H9 (cell line): ENCODE data around the gene NFE2L2. TPM values are rescaled to one million over a fixed set of nuclear protein-coding genes. Genes with fewer than 3 reads are reported as not detected.

ENCODE experiments used
- DNase-seq: peaks from one replicate; pipeline ENCODE4 v3.0.0-alpha.2; 2017
- H2AFZ ChIP-seq: one replicate; pipeline ENCODE4 v1.6.1; 2013; ENCODE audit warnings: mild to moderate bottlenecking, low read length, control low read depth, moderate library complexity
- H2AK5ac ChIP-seq: 2 replicates; pipeline ENCODE4 v1.6.1; 2013; ENCODE audit warnings: low read length, control low read depth, mixed read lengths; ENCODE audit not compliant: insufficient read length
- H2BK120ac ChIP-seq: one replicate; pipeline ENCODE4 v1.6.1; 2013; ENCODE audit warnings: low read depth, mild to moderate bottlenecking, low read length, control low read depth, inconsistent platforms; ENCODE audit not compliant: poor library complexity, severe bottlenecking
- H2BK12ac ChIP-seq: 2 replicates; pipeline ENCODE4 v1.6.1; 2013; ENCODE audit warnings: low read length, control low read depth, mixed read lengths, low read depth; ENCODE audit not compliant: insufficient read length
- H2BK15ac ChIP-seq: 2 replicates; pipeline ENCODE4 v1.6.1; 2013; ENCODE audit warnings: low read depth, low read length, control low read depth
- H2BK20ac ChIP-seq: one replicate; pipeline ENCODE4 v1.6.1; 2013; ENCODE audit warnings: low read depth, mild to moderate bottlenecking, low read length, control low read depth, inconsistent platforms; ENCODE audit not compliant: poor library complexity, severe bottlenecking
- H2BK5ac ChIP-seq: 2 replicates; pipeline ENCODE4 v1.6.1; 2013; ENCODE audit warnings: low read length, control low read depth, mixed read lengths; ENCODE audit not compliant: insufficient read length
- H3K14ac ChIP-seq: 2 replicates; pipeline ENCODE4 v1.6.1; 2013; ENCODE audit warnings: low read length, control low read depth; ENCODE audit not compliant: insufficient read depth
- H3K18ac ChIP-seq: 2 replicates; pipeline ENCODE4 v1.6.1; 2013; ENCODE audit warnings: low read depth, mild to moderate bottlenecking, mixed read lengths, low read length, control low read depth; ENCODE audit not compliant: insufficient read length
- H3K23ac ChIP-seq: 2 replicates; pipeline ENCODE4 v1.6.1; 2013; ENCODE audit warnings: low read length, control low read depth, mixed read lengths, low read depth; ENCODE audit not compliant: insufficient read length
- H3K23me2 ChIP-seq: 2 replicates; pipeline ENCODE4 v1.6.1; 2013; ENCODE audit warnings: low read depth, mild to moderate bottlenecking, mixed read lengths, low read length, control low read depth; ENCODE audit not compliant: insufficient read length, poor library complexity, severe bottlenecking
- H3K27ac ChIP-seq: 2 replicates; pipeline ENCODE4 v1.5.1; 2013; ENCODE audit warnings: low read length, control low read depth, mixed read lengths, low read depth; ENCODE audit not compliant: insufficient read length
- H3K27me3 ChIP-seq: 2 replicates; pipeline ENCODE4 v1.6.1; 2013; ENCODE audit warnings: low read length, control low read depth, inconsistent platforms; ENCODE audit not compliant: insufficient read depth
- H3K4ac ChIP-seq: 2 replicates; pipeline ENCODE4 v1.6.1; 2013; ENCODE audit warnings: low read depth, mild to moderate bottlenecking, control low read depth, inconsistent platforms, low read length, moderate library complexity
- H3K4me1 ChIP-seq: 2 replicates; pipeline ENCODE4 v1.6.1; 2013; ENCODE audit warnings: low read length, control low read depth, inconsistent platforms; ENCODE audit not compliant: insufficient read depth
- H3K4me2 ChIP-seq: 2 replicates; pipeline ENCODE4 v1.6.1; 2013; ENCODE audit warnings: low read length, control low read depth, mixed read lengths; ENCODE audit not compliant: insufficient read length, insufficient read depth
- H3K56ac ChIP-seq: 2 replicates; pipeline ENCODE4 v1.6.1; 2013; ENCODE audit warnings: low read depth, mild to moderate bottlenecking, mixed read lengths, low read length, control low read depth; ENCODE audit not compliant: insufficient read length
- H3K79me1 ChIP-seq: 2 replicates; pipeline ENCODE4 v1.6.1; 2013; ENCODE audit warnings: low read depth, mild to moderate bottlenecking, moderate library complexity, low read length, control low read depth, inconsistent platforms; ENCODE audit not compliant: insufficient read depth, poor library complexity, severe bottlenecking
- H3K79me2 ChIP-seq: 2 replicates; pipeline ENCODE4 v1.6.1; 2013; ENCODE audit warnings: low read length, control low read depth, inconsistent platforms; ENCODE audit not compliant: insufficient read depth
- H3K9ac ChIP-seq: 2 replicates; pipeline ENCODE4 v1.6.1; 2013; ENCODE audit warnings: low read length, control low read depth, mixed read lengths; ENCODE audit not compliant: insufficient read length; ENCODE audit errors: extremely low read depth
- H3K9me3 ChIP-seq: one replicate; pipeline ENCODE4 v1.6.1; 2013; ENCODE audit warnings: low read depth, low read length, inconsistent platforms; ENCODE audit not compliant: control insufficient read depth
- H3T11ph ChIP-seq: one replicate; pipeline ENCODE4 v1.6.1; 2013; ENCODE audit warnings: mild to moderate bottlenecking, low read length, control low read depth, inconsistent platforms
- H4K20me1 ChIP-seq: one replicate; pipeline ENCODE4 v1.6.1; 2013; ENCODE audit not compliant: control insufficient read depth, insufficient read length, insufficient read depth
- H4K5ac ChIP-seq: 2 replicates; pipeline ENCODE4 v1.6.1; 2013; ENCODE audit warnings: low read depth, mild to moderate bottlenecking, mixed read lengths, low read length, control low read depth; ENCODE audit not compliant: insufficient read length
- H4K8ac ChIP-seq: replicated peaks from 2 replicates; pipeline ENCODE4 v1.6.1; 2013; ENCODE audit warnings: low read length, control low read depth, mixed read lengths, low read depth; ENCODE audit not compliant: insufficient read length
- H4K91ac ChIP-seq: 2 replicates; pipeline ENCODE4 v1.6.1; 2013; ENCODE audit warnings: low read depth, mild to moderate bottlenecking, moderate library complexity, mixed read lengths, low read length, control low read depth; ENCODE audit not compliant: insufficient read length
- H3K27ac Mint-ChIP-seq, 3 experiments: 2 replicates in 2 of 3; 3 replicates in 1 of 3; pipeline ENCODE4 v1.8.0; 2020 to 2021; ENCODE audit warnings: mixed read lengths in 3 of 3, mild to moderate bottlenecking in 1 of 3, moderate library complexity in 1 of 3
- H3K27me3 Mint-ChIP-seq: 2 replicates; pipeline ENCODE4 v1.8.0; 2021; ENCODE audit warnings: low read depth, mild to moderate bottlenecking, moderate library complexity, mixed read lengths
- H3K36me3 Mint-ChIP-seq, 3 experiments: 2 replicates in 2 of 3; 3 replicates in 1 of 3; pipeline ENCODE4 v1.8.0; 2020 to 2021; ENCODE audit warnings: low read depth in 3 of 3, mixed read lengths in 3 of 3; ENCODE audit not compliant: insufficient read depth in 1 of 3
- H3K4me1 Mint-ChIP-seq, 2 experiments: 2 replicates each; pipeline ENCODE4 v1.8.0; 2020; ENCODE audit warnings: mixed read lengths in 2 of 2
- H3K4me3 Mint-ChIP-seq, 2 experiments: 2 replicates in 1 of 2; 3 replicates in 1 of 2; pipeline ENCODE4 v1.8.0; 2020 to 2021; ENCODE audit warnings: mild to moderate bottlenecking in 2 of 2, mixed read lengths in 2 of 2, moderate library complexity in 1 of 2
- H3K9me3 Mint-ChIP-seq, 2 experiments: 2 replicates in 1 of 2; 3 replicates in 1 of 2; pipeline ENCODE4 v1.8.0; 2020; ENCODE audit warnings: mild to moderate bottlenecking in 2 of 2, mixed read lengths in 2 of 2, moderate library complexity in 1 of 2
- WGBS: extraction: QIAGEN DNeasy Blood & Tissue Kit; methylation state at CpG from one replicate; pipeline ENCODE4 v1.1.7; 2013; ENCODE audit warnings: missing lambda C conversion rate, low lambda C conversion rate, mixed read lengths; ENCODE audit not compliant: insufficient read length; ENCODE audit errors: extremely low coverage; 5-methylcytosine and 5-hydroxymethylcytosine counted together
- total RNA-seq: library from RNA; stranded (reverse); gene quantifications from 2 replicates; pipeline ENCODE4 v1.2.1, GENCODE V29; 2021
- TF ChIP-seq, protein P1 (sequence below): fragments of 200-600 bp; sonication (generic); conservative IDR thresholded peaks from 3 replicates; pipeline ENCODE4 v1.8.0; 2021; ENCODE audit warnings: antibody characterized with exemption, mild to moderate bottlenecking

The NFE2L2 gene
- total RNA-seq, 1 experiment from 2014 or later, result 42.5 TPM

DNA sequence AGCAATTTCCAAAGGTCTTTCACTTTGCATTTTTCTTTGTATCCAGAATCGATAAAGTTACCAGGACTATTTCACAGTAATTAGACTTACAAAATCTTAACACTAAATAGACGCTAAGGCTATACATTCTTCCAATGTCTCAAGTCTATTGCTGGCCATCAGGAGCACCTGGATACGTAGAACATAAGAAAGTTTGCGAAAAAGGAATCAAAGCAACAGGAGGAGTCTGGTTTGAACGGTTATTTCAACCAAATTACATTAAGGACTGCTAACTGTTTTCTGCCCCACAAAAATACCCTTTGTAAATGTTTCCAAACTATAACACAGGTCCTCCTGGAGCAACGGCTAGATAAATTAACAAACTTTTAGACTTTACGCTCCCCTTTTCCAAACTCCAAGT is 53.4 kb downstream of the NFE2L2 start:
- H3K4me2 ChIP-seq, result peak overlapping the region; percentile 78
- no peak for DNase-seq
- WGBS, result no CpG with 5 or more reads among the region's 7 CpGs
- H3K27ac Mint-ChIP-seq, result peak overlapping the region; percentile 100; a peak in 6 of 7 replicates
- no peak overlapping the region for H3K4ac ChIP-seq
- H3K4me1 Mint-ChIP-seq, result peaks cover 29 to 43% of the 10 kb centered on the region in 2 experiments
- peak overlapping the region; percentile 16 for H2BK120ac ChIP-seq
- H4K91ac ChIP-seq, result no peak overlapping the region
- H4K20me1 ChIP-seq, result no peaks in the 10 kb centered on the region
- no peak overlapping the region for H2AFZ ChIP-seq
- no peaks in the 10 kb centered on the region; the same call in 1 of the 2 replicates for H3K4me1 ChIP-seq
- H3K56ac ChIP-seq, result no peak overlapping the region
- no peak overlapping the region for H2BK15ac ChIP-seq
- no peaks in the 10 kb centered on the region for H3K79me1 ChIP-seq
- no peak overlapping the region for H2BK12ac ChIP-seq
- H2BK5ac ChIP-seq, result no peak overlapping the region
- H3K9me3 ChIP-seq, result no peaks in the 10 kb centered on the region
- H3K27me3 Mint-ChIP-seq, result no peaks in the 10 kb centered on the region
- no peak overlapping the region for H2BK20ac ChIP-seq
- no peaks in the 10 kb centered on the region for H3K9me3 Mint-ChIP-seq
- H3K27me3 ChIP-seq, result no peaks in the 10 kb centered on the region
- TF ChIP-seq, protein P1, sequence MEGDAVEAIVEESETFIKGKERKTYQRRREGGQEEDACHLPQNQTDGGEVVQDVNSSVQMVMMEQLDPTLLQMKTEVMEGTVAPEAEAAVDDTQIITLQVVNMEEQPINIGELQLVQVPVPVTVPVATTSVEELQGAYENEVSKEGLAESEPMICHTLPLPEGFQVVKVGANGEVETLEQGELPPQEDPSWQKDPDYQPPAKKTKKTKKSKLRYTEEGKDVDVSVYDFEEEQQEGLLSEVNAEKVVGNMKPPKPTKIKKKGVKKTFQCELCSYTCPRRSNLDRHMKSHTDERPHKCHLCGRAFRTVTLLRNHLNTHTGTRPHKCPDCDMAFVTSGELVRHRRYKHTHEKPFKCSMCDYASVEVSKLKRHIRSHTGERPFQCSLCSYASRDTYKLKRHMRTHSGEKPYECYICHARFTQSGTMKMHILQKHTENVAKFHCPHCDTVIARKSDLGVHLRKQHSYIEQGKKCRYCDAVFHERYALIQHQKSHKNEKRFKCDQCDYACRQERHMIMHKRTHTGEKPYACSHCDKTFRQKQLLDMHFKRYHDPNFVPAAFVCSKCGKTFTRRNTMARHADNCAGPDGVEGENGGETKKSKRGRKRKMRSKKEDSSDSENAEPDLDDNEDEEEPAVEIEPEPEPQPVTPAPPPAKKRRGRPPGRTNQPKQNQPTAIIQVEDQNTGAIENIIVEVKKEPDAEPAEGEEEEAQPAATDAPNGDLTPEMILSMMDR, result no peak
- H3K23me2 ChIP-seq, result peaks cover 6% of the 10 kb centered on the region
- peaks cover 24 to 31% (median 29%) of the 10 kb centered on the region in 3 experiments for H3K36me3 Mint-ChIP-seq
- H3K79me2 ChIP-seq, result peaks cover 20% of the 10 kb centered on the region; the same call in 1 of the 2 replicates
- no peak overlapping the region for H3K27ac ChIP-seq
- peak overlapping the region; percentile 89 to 95 for H3K4me3 Mint-ChIP-seq
- no peak overlapping the region for H3K18ac ChIP-seq
- H4K5ac ChIP-seq, result no peak overlapping the region
- H3K23ac ChIP-seq, result no peak overlapping the region
- no peak overlapping the region for H4K8ac ChIP-seq
- H3T11ph ChIP-seq, result peak overlapping the region; percentile 26
- peak overlapping the region; percentile 98 for H3K9ac ChIP-seq
- H3K14ac ChIP-seq, result no peak overlapping the region
- H2AK5ac ChIP-seq, result no peak overlapping the region
